ENCODE measurements around the gene MYO5C. TPM values are rescaled to one million over a fixed set of nuclear protein-coding genes. Genes with fewer than 3 reads are reported as not detected.

MYO5C gene
- total and polyA plus RNA-seq, 2 of the 13 experiments (the other 11 are each of a cell fraction or from before 2014, with no cell fraction given), result 15.7 to 23.7 TPM

DNA sequence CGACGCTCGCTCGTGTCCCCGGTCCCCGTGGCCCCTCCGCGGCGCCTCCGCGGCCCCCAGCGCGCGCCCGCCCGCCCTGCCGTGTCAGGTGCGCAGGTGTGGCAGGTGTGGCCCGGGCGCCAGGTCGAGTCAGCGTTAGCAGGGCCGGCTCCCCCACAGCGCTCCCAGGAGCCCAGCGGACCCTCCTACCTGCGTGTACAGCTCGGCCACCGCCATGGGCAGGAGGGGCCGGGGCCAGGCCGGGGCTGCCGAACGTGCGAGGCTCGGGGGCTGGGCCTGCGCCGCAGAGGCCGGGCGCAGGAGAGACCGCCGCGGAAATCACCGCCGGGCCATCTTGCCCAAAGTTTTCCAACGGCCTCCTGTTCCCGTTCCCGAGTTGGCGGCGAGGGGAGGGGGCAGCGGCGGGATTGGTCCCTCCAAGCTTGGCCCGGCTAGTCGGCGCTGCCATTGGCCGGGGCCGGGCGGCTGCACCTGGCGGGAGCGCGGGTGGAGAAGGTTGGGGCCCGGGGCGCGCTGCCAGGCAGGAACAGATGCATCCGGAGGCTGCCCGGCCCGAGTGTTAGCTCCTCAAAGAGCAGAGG lies at the start of gene MYO5C (continued):
- TF ChIP-seq, protein P1, sequence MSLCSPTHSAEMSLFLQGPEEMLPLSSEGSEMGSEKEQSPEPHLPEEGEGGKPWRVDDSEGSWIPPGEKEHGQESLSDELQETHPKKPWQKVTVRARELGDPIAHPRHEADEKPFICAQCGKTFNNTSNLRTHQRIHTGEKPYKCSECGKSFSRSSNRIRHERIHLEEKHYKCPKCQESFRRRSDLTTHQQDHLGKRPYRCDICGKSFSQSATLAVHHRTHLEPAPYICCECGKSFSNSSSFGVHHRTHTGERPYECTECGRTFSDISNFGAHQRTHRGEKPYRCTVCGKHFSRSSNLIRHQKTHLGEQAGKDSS (CRISPR knock-in tag; IDR thresholded peaks at IDR 0.05; ENCODE audit: borderline replicate concordance, low read depth), result no peak

DNA sequence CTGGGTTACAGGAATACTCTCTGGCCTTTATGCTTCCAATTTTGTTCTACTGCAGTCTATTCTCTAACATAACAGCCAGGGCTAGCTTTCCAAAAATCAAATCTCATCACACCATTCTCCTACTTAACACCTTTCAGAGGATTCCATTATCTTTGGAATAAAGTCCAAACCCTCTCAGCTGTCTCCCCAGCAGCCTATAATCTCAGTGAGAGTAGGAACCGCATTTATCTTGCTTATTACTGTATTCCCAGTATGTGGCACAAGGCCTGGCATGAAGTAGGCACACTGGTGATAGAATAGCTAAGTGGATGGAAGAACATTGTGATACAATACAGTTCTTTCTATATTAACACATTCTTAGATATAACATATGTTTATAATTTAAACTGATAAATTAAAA lies 49.0 kb upstream of the MYO5C start:
- Histone ChIP-seq H3K4me3 (replicated peaks in 1 of 3; ENCODE audit: insufficient read depth in 1 of 3, low read depth in 2 of 3, low read length in 3 of 3) (no peak overlapping the region), H3K27me3 (ENCODE audit: control insufficient read depth in 1 of 2, insufficient read depth in 2 of 2, low read length in 2 of 2) (no peaks in the 10 kb centered on the region), H4K20me1 (ENCODE audit: insufficient read depth, low read length) (no peaks in the 10 kb centered on the region), H3K4me2 (ENCODE audit: low read depth, low read length) (no peak overlapping the region), H3K9ac (ENCODE audit: insufficient read depth, low read depth, low read length) (no peak overlapping the region), H3K4me1 (ENCODE audit: insufficient read depth, low read length) (peaks cover 19% of the 10 kb centered on the region), H3K36me3 (replicated peaks in 1 of 2; ENCODE audit: control insufficient read depth in 1 of 2, insufficient read depth in 2 of 2, low read length in 2 of 2) (no peaks in the 10 kb centered on the region), H3K9me3 (ENCODE audit: low read length) (no peaks in the 10 kb centered on the region), H3K27ac (ENCODE audit: extremely low read length, insufficient read depth, low read length) (no peak overlapping the region), H3K79me2 (ENCODE audit: insufficient read depth, low read length) (no peaks in the 10 kb centered on the region), H2AFZ (ENCODE audit: low read length) (no peak overlapping the region)
- DNase-seq (ENCODE audit: low spot score) (no peak), ATAC-seq (no peak), FAIRE-seq (no peak)
- 96% methylated on average over 1 of the region's 1 CpG for WGBS (ENCODE audit: low lambda C conversion rate)
- CTCF ChIA-PET (ENCODE audit: low intra/inter-chr PET ratio, low total read pairs), result no interaction called here
- no TSS peak for BruUV-seq (replicated peaks)
- no peak for TF ChIP-seq BORCS8-MEF2B (CRISPR knock-in tag; IDR thresholded peaks at IDR 0.05)
- in situ Hi-C loops (cut with HindIII; ENCODE audit: extremely low pct_ligation_motif_present, low pct_unique_long_range_greater_than_20kb) (no loop called here), intact Hi-C loops (cut with micrococcal nuclease; ENCODE audit: unreplicated experiment) (no loop called here)
- POLR2A ChIA-PET, result no interaction called here

DNA sequence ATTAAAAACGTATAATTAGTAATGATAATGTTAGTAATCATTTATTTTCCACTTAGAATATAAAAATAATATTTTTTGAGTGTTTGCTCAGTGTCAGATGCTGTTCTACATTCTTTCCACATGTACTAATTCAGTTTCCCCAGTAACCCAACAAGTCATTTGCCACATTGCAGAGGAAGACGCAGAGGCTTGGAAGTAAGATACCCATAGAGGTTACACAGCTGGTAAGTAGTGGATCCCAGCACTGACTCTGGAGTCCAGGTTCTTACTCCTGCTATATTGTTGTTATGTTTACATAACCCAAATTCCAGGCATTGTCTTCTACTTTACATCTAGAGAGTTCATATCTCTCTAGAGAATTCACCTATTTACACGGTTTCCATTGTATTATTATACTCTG lies 48.2 kb upstream of the MYO5C start:
- Histone ChIP-seq H3K4me3 (replicated peaks in 1 of 3; ENCODE audit: insufficient read depth in 1 of 3, low read depth in 2 of 3, low read length in 3 of 3) (no peak overlapping the region), H3K9me3 (ENCODE audit: low read length) (no peaks in the 10 kb centered on the region), H3K27me3 (ENCODE audit: control insufficient read depth in 1 of 2, insufficient read depth in 2 of 2, low read length in 2 of 2) (no peaks in the 10 kb centered on the region), H3K79me2 (ENCODE audit: insufficient read depth, low read length) (no peaks in the 10 kb centered on the region), H3K4me2 (ENCODE audit: low read depth, low read length) (no peak overlapping the region), H3K4me1 (ENCODE audit: insufficient read depth, low read length) (peaks cover 21% of the 10 kb centered on the region), H3K9ac (ENCODE audit: insufficient read depth, low read depth, low read length) (no peak overlapping the region), H4K20me1 (ENCODE audit: insufficient read depth, low read length) (no peaks in the 10 kb centered on the region), H2AFZ (ENCODE audit: low read length) (no peak overlapping the region), H3K27ac (ENCODE audit: extremely low read length, insufficient read depth, low read length) (no peak overlapping the region), H3K36me3 (replicated peaks in 1 of 2; ENCODE audit: control insufficient read depth in 1 of 2, insufficient read depth in 2 of 2, low read length in 2 of 2) (no peaks in the 10 kb centered on the region)
- TF ChIP-seq, protein P2, sequence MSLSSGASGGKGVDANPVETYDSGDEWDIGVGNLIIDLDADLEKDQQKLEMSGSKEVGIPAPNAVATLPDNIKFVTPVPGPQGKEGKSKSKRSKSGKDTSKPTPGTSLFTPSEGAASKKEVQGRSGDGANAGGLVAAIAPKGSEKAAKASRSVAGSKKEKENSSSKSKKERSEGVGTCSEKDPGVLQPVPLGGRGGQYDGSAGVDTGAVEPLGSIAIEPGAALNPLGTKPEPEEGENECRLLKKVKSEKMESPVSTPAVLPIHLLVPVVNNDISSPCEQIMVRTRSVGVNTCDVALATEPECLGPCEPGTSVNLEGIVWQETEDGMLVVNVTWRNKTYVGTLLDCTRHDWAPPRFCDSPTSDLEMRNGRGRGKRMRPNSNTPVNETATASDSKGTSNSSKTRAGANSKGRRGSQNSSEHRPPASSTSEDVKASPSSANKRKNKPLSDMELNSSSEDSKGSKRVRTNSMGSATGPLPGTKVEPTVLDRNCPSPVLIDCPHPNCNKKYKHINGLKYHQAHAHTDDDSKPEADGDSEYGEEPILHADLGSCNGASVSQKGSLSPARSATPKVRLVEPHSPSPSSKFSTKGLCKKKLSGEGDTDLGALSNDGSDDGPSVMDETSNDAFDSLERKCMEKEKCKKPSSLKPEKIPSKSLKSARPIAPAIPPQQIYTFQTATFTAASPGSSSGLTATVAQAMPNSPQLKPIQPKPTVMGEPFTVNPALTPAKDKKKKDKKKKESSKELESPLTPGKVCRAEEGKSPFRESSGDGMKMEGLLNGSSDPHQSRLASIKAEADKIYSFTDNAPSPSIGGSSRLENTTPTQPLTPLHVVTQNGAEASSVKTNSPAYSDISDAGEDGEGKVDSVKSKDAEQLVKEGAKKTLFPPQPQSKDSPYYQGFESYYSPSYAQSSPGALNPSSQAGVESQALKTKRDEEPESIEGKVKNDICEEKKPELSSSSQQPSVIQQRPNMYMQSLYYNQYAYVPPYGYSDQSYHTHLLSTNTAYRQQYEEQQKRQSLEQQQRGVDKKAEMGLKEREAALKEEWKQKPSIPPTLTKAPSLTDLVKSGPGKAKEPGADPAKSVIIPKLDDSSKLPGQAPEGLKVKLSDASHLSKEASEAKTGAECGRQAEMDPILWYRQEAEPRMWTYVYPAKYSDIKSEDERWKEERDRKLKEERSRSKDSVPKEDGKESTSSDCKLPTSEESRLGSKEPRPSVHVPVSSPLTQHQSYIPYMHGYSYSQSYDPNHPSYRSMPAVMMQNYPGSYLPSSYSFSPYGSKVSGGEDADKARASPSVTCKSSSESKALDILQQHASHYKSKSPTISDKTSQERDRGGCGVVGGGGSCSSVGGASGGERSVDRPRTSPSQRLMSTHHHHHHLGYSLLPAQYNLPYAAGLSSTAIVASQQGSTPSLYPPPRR (CRISPR knock-in tag; IDR thresholded peaks at IDR 0.05; ENCODE audit: borderline replicate concordance), result no peak
- TF ChIP-seq SOX5 (CRISPR knock-in tag; IDR thresholded peaks at IDR 0.05; ENCODE audit: borderline replicate concordance), result 0 out of 2 replicates have a peak, but pooled peaks have one; percentile 25
- no peak for DNase-seq (ENCODE audit: low spot score)
- ATAC-seq, result no peak
- FAIRE-seq, result no peak
- intact Hi-C loops (cut with micrococcal nuclease; ENCODE audit: unreplicated experiment) (no loop called here), in situ Hi-C loops (cut with HindIII; ENCODE audit: extremely low pct_ligation_motif_present, low pct_unique_long_range_greater_than_20kb) (no loop called here)
- WGBS (ENCODE audit: low lambda C conversion rate), result 83% methylated on average over 3 of the region's 3 CpGs
- no TSS peak for BruUV-seq (replicated peaks)
- CTCF ChIA-PET (ENCODE audit: low intra/inter-chr PET ratio, low total read pairs), result no interaction called here
- POLR2A ChIA-PET, result no interaction called here
